Lower leg skin (tissue), 4 donors: Measurements from ENCODE around the gene SV2C. TPM values are rescaled to one million over a fixed set of nuclear protein-coding genes. Genes with fewer than 3 reads are reported as not detected.
"Not testable (repeated sequence)": the region's sequence is repeated elsewhere in the genome, so short reads cannot be mapped to it uniquely, and the experiment has no call there.

ENCODE experiments used
- DNase-seq, 2 donors: peaks; one replicate each; pipeline ENCODE4 v3.0.0-alpha.2; 2019; ENCODE audit warnings: low spot score in 2 of 2
- H3K4me3 ChIP-seq: fragments of 200-600 bp; sonication (generic); 2 replicates; pipeline ENCODE4 v1.5.1; 2017; ENCODE audit warnings: mild to moderate bottlenecking, low read depth; ENCODE audit not compliant: poor library complexity, severe bottlenecking
- POLR2A ChIP-seq, 2 donors: fragments of 450-650 bp; IDR thresholded peaks; one replicate each; pipeline ENCODE4 v1.6.1; 2016 to 2017; ENCODE audit warnings: antibody characterized with exemption in 2 of 2, mild to moderate bottlenecking in 1 of 2, moderate library complexity in 1 of 2
- WGBS, 2 donors: methylation state at CpG; one replicate each; pipeline ENCODE4 v1.1.5; 2018; 5-methylcytosine and 5-hydroxymethylcytosine counted together
- intact Hi-C: fragments of 100-400 bp; cut with DNase I; formaldehyde crosslinking; loops from one replicate; pipeline ENCODE4 v1.15.0; 2023; ENCODE audit warnings: low total_unique reads
- total RNA-seq, 4 donors: library from RNA; depleted of rRNA; stranded (reverse); fragments of >200 nt; gene quantifications; one replicate each; pipeline ENCODE4 v1.1.0, GENCODE V29; 2016
- TF ChIP-seq, protein P1 (sequence below), 3 donors: fragments of 450-650 bp; IDR thresholded peaks; one replicate each; pipeline ENCODE4 v1.5.1; 2016; ENCODE audit warnings: antibody characterized with exemption in 3 of 3, mild to moderate bottlenecking in 3 of 3, moderate library complexity in 2 of 3

Gene SV2C
- total RNA-seq, 4 donors from 2014 or later = 0.04 to 0.63 (median 0.24) TPM

GRCh38 chr5:76240336-76240735 is 157.2 kb downstream of the SV2C start:
- intact Hi-C loops = no loop called here
- no peak overlapping the region for H3K4me3 ChIP-seq
- WGBS, 2 donors = 55 to 74% methylated on average over 2 of the region's 2 CpGs
- DNase-seq = no peak
- no peak for TF ChIP-seq POLR2A (IDR thresholded peaks at IDR 0.05)
- TF ChIP-seq, protein P1, sequence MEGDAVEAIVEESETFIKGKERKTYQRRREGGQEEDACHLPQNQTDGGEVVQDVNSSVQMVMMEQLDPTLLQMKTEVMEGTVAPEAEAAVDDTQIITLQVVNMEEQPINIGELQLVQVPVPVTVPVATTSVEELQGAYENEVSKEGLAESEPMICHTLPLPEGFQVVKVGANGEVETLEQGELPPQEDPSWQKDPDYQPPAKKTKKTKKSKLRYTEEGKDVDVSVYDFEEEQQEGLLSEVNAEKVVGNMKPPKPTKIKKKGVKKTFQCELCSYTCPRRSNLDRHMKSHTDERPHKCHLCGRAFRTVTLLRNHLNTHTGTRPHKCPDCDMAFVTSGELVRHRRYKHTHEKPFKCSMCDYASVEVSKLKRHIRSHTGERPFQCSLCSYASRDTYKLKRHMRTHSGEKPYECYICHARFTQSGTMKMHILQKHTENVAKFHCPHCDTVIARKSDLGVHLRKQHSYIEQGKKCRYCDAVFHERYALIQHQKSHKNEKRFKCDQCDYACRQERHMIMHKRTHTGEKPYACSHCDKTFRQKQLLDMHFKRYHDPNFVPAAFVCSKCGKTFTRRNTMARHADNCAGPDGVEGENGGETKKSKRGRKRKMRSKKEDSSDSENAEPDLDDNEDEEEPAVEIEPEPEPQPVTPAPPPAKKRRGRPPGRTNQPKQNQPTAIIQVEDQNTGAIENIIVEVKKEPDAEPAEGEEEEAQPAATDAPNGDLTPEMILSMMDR (IDR thresholded peaks at IDR 0.05) = no peak

DNA sequence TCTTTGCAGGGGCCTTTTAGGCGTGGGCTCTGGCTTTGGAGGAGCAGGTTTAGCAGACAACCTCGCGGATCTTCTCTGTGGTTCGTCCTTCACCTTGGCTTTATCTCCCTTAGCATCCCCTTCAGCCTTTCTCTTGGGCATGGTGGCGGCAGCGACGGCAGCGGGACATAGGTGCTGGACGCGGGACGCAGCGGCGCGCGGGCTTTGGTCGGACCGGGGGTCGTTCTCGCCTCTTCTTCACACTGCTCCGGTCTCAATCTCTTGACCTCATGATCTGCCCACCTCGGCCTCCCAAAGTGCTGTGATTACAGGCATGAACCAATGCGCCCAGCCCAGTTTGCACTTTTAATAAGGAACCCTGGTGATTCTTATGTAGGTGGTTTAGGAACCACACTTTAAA is 159.0 kb downstream of the SV2C start:
- DNase-seq, H3K4me3 ChIP-seq, intact Hi-C loops: not testable (repeated sequence)
- WGBS, 2 donors = 94% methylated on average over 22 of the region's 22 CpGs

DNA sequence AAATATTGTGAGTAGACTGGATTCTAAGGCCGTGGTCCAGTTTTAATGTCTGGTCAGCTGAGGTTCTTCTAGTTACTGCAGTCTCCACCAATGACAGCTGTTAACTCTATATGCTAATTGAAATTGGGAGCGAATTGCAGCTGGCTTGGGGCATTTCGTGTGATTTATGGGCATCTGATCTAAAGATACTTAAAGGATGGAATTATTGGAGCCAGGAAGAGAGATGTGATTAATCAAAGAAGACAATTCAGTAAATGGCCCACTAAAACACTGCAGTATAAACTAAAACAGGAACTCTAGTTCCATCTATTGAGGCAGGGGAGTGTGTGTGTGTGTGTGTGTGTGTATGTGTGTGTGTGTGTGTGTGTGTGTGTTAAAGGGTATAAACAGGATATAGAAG is 162.4 kb downstream of the SV2C start:
- intact Hi-C loops = no loop called here
- 50 to 63% methylated on average over 3 of the region's 3 CpGs for WGBS, 2 donors
- H3K4me3 ChIP-seq = no peak overlapping the region
- TF ChIP-seq, protein P1 (IDR thresholded peaks at IDR 0.05) = no peak
- no peak for TF ChIP-seq POLR2A (IDR thresholded peaks at IDR 0.05)
- DNase-seq = no peak

GRCh38 chr5:76249621-76250020 is 166.4 kb downstream of the SV2C start:
- intact Hi-C loops = no loop called here
- no peak for DNase-seq
- TF ChIP-seq POLR2A (IDR thresholded peaks at IDR 0.05) = no peak
- TF ChIP-seq, protein P1 (IDR thresholded peaks at IDR 0.05) = no peak
- no peak overlapping the region for H3K4me3 ChIP-seq
- 87 to 88% methylated on average over 7 of the region's 7 CpGs for WGBS, 2 donors

- no peak for DNase-seq
- no peak for TF ChIP-seq POLR2A (IDR thresholded peaks at IDR 0.05)
- TF ChIP-seq, protein P1 (IDR thresholded peaks at IDR 0.05) = no peak
- WGBS, 2 donors = 70 to 73% methylated on average over 5 of the region's 5 CpGs
- intact Hi-C loops = no loop called here
- H3K4me3 ChIP-seq = no peak overlapping the region
Measured at GRCh38 chr5:76250463-76250862, 167.3 kb downstream of the SV2C start.

GRCh38 chr5:76251656-76252055 is 168.5 kb downstream of the SV2C start:
- 91 to 96% methylated on average over 2 of the region's 2 CpGs for WGBS, 2 donors
- intact Hi-C loops = no loop called here
- DNase-seq = no peak
- no peak overlapping the region for H3K4me3 ChIP-seq
- TF ChIP-seq, protein P1 (IDR thresholded peaks at IDR 0.05) = no peak
- TF ChIP-seq POLR2A (IDR thresholded peaks at IDR 0.05) = no peak
